ENCODE measurements around the gene SOX10.

DNA sequence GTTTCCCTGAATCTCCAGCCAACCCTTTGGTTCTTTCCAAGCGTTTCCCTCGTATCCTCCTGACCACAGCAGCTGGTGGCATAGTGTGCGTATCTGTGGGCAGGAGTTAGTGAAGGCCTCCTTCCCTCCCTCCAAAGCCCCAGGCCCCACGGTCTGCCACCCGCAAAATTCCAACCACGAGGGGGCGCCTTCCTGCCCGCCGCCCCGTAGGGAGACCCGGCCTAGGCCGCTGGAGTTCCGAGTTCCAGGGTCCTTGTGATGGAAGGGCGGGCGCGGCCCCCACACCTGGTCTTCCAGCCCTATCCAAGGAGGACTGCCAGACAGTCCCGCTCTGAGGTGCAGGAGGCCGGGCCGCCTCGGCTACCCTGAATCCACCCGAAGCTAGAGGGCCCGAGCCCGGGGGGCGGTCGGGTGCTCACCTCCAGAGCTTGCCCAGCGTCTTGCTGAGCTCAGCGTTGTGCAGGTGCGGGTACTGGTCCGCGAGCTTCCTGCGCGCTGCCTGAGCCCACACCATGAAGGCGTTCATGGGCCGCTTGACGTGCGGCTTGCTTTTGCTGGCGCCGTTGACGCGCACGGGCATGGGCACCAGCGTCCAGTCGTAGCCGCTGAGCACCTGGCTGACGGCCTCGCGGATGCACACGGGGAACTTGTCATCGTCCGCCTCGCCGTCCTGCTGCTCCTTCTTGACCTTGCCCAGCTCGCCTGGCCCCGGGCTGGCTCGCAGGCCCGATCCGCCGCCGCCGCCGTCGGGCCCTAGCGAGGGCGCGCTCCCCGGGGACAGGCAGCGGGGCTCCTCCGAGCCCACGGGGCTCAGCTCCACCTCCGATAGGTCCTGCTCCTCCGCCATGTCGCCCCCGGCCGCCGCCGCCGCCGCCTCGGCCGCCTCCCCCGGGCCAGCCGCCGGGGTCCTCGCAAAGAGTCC is 1.2 kb downstream of the SOX10 start:
- TF ChIP-seq, protein P1, sequence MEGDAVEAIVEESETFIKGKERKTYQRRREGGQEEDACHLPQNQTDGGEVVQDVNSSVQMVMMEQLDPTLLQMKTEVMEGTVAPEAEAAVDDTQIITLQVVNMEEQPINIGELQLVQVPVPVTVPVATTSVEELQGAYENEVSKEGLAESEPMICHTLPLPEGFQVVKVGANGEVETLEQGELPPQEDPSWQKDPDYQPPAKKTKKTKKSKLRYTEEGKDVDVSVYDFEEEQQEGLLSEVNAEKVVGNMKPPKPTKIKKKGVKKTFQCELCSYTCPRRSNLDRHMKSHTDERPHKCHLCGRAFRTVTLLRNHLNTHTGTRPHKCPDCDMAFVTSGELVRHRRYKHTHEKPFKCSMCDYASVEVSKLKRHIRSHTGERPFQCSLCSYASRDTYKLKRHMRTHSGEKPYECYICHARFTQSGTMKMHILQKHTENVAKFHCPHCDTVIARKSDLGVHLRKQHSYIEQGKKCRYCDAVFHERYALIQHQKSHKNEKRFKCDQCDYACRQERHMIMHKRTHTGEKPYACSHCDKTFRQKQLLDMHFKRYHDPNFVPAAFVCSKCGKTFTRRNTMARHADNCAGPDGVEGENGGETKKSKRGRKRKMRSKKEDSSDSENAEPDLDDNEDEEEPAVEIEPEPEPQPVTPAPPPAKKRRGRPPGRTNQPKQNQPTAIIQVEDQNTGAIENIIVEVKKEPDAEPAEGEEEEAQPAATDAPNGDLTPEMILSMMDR (IDR thresholded peaks at IDR 0.05; ENCODE audit: low read depth, low read length): no peak
- TF ChIP-seq POLR2A (IDR thresholded peaks at IDR 0.05; ENCODE audit: extremely low read depth, insufficient read length) (no peak), MYC (IDR thresholded peaks at IDR 0.05; ENCODE audit: low read depth, low read length) (no peak)
